Measurements from ENCODE around the gene RBM47. TPM values are rescaled to one million over a fixed set of nuclear protein-coding genes. Genes with fewer than 3 reads are reported as not detected.

Gene RBM47
- total and polyA plus RNA-seq, 8 donors, result 21.9 to 110 (median 28.0) TPM

DNA sequence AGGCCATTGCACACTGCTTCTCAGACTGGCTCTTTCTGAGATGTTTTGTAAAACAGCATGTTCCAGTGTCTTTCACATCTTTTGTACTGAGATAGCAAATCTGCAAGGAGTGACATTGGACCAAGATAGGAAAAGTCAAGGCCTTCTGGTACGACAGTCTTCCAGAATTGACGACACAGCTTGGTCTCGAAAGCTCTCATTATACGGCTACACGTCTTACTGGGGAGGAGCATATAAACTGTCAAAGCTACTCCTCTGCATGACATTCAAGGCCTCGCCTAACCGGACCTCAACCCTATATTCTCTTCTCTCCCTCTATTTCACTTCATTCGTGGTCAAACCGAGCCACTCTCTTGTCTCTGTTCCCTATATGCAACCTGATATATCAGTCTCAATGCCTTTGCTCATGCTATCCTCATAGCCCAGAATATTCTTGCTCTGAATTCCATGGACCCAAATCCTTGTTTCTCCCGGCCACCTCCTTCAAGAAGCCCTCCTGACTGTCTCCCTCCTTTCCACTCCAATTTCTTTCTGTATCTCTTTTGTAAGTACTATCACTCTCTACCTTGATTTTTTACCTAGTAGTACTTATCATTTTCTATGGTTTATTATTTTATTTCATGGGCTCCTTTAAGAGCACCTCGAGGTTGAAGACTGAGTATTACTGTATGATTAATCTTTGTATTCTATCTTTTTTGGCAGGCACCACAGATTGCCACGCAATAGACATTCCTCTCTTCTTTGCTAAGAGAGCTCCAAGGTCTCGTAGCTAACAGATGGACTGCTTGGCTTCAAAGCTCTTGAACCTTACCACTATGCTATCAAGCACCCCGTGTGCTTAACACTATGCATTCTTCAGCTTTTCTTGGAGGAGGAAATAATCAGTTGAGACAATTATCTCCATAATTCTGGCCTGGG, 35.1 kb downstream of the RBM47 start:
- intact Hi-C loops (cut with DNase I), result no loop called here
- no peak overlapping the region for H3K4me3 ChIP-seq
- TF ChIP-seq, protein P1, sequence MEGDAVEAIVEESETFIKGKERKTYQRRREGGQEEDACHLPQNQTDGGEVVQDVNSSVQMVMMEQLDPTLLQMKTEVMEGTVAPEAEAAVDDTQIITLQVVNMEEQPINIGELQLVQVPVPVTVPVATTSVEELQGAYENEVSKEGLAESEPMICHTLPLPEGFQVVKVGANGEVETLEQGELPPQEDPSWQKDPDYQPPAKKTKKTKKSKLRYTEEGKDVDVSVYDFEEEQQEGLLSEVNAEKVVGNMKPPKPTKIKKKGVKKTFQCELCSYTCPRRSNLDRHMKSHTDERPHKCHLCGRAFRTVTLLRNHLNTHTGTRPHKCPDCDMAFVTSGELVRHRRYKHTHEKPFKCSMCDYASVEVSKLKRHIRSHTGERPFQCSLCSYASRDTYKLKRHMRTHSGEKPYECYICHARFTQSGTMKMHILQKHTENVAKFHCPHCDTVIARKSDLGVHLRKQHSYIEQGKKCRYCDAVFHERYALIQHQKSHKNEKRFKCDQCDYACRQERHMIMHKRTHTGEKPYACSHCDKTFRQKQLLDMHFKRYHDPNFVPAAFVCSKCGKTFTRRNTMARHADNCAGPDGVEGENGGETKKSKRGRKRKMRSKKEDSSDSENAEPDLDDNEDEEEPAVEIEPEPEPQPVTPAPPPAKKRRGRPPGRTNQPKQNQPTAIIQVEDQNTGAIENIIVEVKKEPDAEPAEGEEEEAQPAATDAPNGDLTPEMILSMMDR (IDR thresholded peaks at IDR 0.05), result no peak
- peaks cover 0 to 24% of the 10 kb centered on the region in 2 donors for H3K4me1 ChIP-seq
- H3K36me3 ChIP-seq, result peaks cover 0 to 58% of the 10 kb centered on the region in 2 donors
- ATAC-seq, result peak; percentile 58
- H3K27me3 ChIP-seq, result no peaks in the 10 kb centered on the region
- H3K27ac ChIP-seq, result no peak overlapping the region
- no peaks in the 10 kb centered on the region for H3K9me3 ChIP-seq
- DNase-seq, result no peak

DNA sequence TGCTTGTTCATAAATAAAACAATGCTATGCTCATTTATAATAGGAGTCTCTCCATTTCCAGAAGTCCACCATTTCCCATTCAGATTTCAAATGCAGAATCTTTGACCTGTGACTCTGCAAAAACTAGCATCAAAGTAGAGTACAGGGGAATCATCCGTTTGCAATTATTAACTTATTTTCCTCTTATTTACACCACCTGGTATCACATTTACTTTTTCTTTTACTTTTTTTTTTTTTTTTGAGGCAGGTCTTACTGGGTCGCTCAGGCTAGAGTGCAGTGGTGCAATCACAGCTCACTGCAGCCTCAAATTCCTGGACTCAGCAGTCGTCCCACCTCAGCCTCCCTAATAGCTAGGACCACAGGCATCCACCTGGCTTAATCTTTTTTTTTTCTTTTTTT, 37.6 kb downstream of the RBM47 start:
- no peak overlapping the region for H3K4me3 ChIP-seq
- H3K4me1 ChIP-seq, result peaks cover 0 to 38% of the 10 kb centered on the region in 2 donors
- H3K27me3 ChIP-seq, result no peaks in the 10 kb centered on the region
- ATAC-seq (no peak), DNase-seq (no peak)
- H3K9me3 ChIP-seq, result no peaks in the 10 kb centered on the region
- intact Hi-C loops (cut with DNase I), result no loop called here
- H3K27ac ChIP-seq, result no peak overlapping the region
- peaks cover 0 to 61% of the 10 kb centered on the region in 2 donors for H3K36me3 ChIP-seq
- TF ChIP-seq, protein P1 (IDR thresholded peaks at IDR 0.05), result no peak

DNA sequence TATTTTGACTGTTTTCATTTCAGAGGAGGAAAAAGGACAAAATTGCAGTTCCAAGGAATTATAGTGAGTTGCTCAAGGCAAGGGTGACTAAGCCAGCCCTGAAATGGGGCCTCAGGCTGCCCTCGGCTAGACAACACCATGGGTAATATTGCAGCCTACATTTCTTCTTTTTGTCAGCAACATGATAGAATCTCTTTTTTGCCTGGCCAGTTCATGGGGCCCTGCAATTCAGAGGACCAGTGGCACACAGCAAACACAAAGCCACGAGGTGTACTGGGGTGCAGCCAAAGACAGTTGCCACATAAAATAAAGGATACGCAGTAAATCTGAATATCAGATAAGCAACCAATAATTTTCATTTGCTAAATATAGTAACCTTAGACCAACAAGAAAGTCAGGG, 41.8 kb downstream of the RBM47 start:
- H3K27ac ChIP-seq, result peak overlapping the region in 1 of 2 donors; percentile 91
- TF ChIP-seq, protein P1 (IDR thresholded peaks at IDR 0.05), result no peak

DNA sequence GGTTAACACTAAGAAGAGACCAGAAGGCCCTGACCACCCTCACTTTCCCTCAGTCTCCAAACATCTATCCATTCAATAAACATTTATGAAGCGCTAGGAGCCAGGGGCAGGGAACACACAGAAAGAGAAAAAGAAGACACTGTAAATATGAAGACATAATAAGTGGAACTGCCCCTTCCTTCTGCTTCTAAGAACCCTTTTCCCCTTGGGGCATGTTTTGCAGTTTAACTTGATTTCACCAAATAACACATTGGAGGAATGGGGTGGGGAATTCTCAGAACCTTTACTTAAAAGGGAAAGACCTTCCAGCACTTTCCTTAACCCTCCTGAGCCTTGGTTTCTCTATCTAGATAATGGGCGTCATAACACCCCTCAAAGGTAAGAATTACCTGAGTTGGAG, 42.3 kb downstream of the RBM47 start:
- Histone ChIP-seq H3K9me3 (no peaks in the 10 kb centered on the region), H3K4me3 (no peak overlapping the region), H3K36me3 (peaks cover 0 to 21% of the 10 kb centered on the region in 2 donors), H3K4me1 (peaks cover 0 to 65% of the 10 kb centered on the region in 2 donors), H3K27ac (peak overlapping the region; percentile 23 to 91), H3K27me3 (no peaks in the 10 kb centered on the region)
- no peak for DNase-seq
- ATAC-seq, result no peak
- intact Hi-C loops (cut with DNase I), result no loop called here
- TF ChIP-seq, protein P1 (IDR thresholded peaks at IDR 0.05), result no peak

More for the DNA sequence above, 41.8 kb downstream of the RBM47 start:
- DNase-seq (peak in 1 of 4 donors; percentile 53), ATAC-seq (peak; percentile 73)
- Histone ChIP-seq H3K36me3 (peaks cover 0 to 25% of the 10 kb centered on the region in 2 donors), H3K4me3 (no peak overlapping the region), H3K27me3 (no peaks in the 10 kb centered on the region), H3K4me1 (peaks cover 0 to 67% of the 10 kb centered on the region in 2 donors), H3K9me3 (no peaks in the 10 kb centered on the region)
- intact Hi-C loops (cut with DNase I), result no loop called here

DNA sequence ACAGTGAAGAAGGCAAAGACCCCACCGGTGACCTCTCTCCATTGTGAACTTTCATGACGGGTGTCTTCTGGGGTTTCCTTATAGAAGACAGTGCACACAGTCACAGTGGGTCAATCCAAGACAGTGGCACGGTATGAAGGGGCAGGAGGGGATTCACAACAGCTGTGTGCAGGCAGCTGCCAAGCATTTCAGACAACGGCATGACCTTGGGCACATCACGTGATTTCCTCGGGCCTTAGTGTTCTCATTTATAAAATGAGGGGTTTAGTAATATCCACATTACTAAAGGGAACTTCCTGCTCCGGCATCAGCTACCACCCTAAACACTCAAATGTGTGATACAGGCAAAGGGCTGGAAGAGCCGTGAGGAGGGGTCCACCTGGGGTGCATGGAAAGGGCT, 42.9 kb downstream of the RBM47 start:
- Histone ChIP-seq H3K27ac (peak overlapping the region; percentile 23 to 91), H3K9me3 (no peaks in the 10 kb centered on the region), H3K4me3 (peak overlapping the region in 1 of 2 donors; percentile 11), H3K4me1 (peaks cover 0 to 59% of the 10 kb centered on the region in 2 donors), H3K36me3 (peaks cover 0 to 21% of the 10 kb centered on the region in 2 donors), H3K27me3 (no peaks in the 10 kb centered on the region)
- TF ChIP-seq, protein P1 (IDR thresholded peaks at IDR 0.05), result no peak
- peak in 1 of 4 donors; percentile 64 for DNase-seq
- ATAC-seq, result peak; percentile 27
- intact Hi-C loops (cut with DNase I), result no loop called here
